Neutrophil (primary cell): ENCODE measurements around the gene CYBA.

Experiments
- H3K27ac ChIP-seq: fragments of 200-600 bp; sonication (generic); 2 replicates; pipeline ENCODE4 v1.5.1; 2016; ENCODE audit warnings: mild to moderate bottlenecking, moderate library complexity
- H3K27me3 ChIP-seq: fragments of 200-600 bp; sonication (generic); 2 replicates; pipeline ENCODE4 v1.6.0; 2016; ENCODE audit warnings: mild to moderate bottlenecking
- H3K36me3 ChIP-seq: fragments of 200-600 bp; sonication (generic); 2 replicates; pipeline ENCODE4 v1.5.1; 2017
- H3K4me1 ChIP-seq, 2 experiments: fragments of 200-600 bp in 1 of 2; sonication (generic) in 1 of 2; 1 replicate in 1 of 2; 2 replicates in 1 of 2; pipeline versions ENCODE4 v1.5.1 to v1.6.1; 2013 to 2016; ENCODE audit warnings: low read depth in 1 of 2, low read length in 1 of 2, mild to moderate bottlenecking in 1 of 2, moderate library complexity in 1 of 2; ENCODE audit not compliant: control insufficient read depth in 1 of 2, insufficient read depth in 1 of 2
- H3K4me3 ChIP-seq, 2 experiments: fragments of 200-600 bp in 1 of 2; sonication (generic) in 1 of 2; 1 replicate in 1 of 2; 2 replicates in 1 of 2; pipeline ENCODE4 v1.5.1; 2013 to 2016; ENCODE audit warnings: low read depth in 1 of 2, low read length in 1 of 2, mild to moderate bottlenecking in 1 of 2, moderate library complexity in 1 of 2
- H3K9me3 ChIP-seq: fragments of 200-600 bp; sonication (generic); 2 replicates; pipeline ENCODE4 v1.5.1; 2016
- CTCF ChIP-seq: fragments of 200-600 bp; sonication (generic); IDR thresholded peaks from 2 replicates; pipeline ENCODE4 v1.5.1; 2016; ENCODE audit warnings: antibody characterized with exemption

CYBA gene

GRCh38 chr16:88693420-88694177 lies 42.7 kb upstream of the CYBA start:
- Histone ChIP-seq H3K4me1 (peaks cover 44 to 54% of the 10 kb centered on the region in 2 experiments), H3K4me3 (no peak overlapping the region), H3K27me3 (peaks cover 5% of the 10 kb centered on the region), H3K27ac (peak overlapping the region; percentile 100), H3K9me3 (no peaks in the 10 kb centered on the region), H3K36me3 (peaks cover 49% of the 10 kb centered on the region)
- TF ChIP-seq CTCF = no peak

- no peak overlapping the region for H3K4me3 ChIP-seq
- peaks cover 37 to 54% of the 10 kb centered on the region in 2 experiments for H3K4me1 ChIP-seq
- H3K27me3 ChIP-seq = peaks cover 12% of the 10 kb centered on the region
- H3K9me3 ChIP-seq = no peaks in the 10 kb centered on the region
- peak overlapping the region; percentile 100 for H3K27ac ChIP-seq
- H3K36me3 ChIP-seq = peaks cover 42% of the 10 kb centered on the region
- TF ChIP-seq CTCF = no peak
Measured at GRCh38 chr16:88692861-88693260, 42.0 kb upstream of the CYBA start.

- H3K4me1 ChIP-seq = peaks cover 34 to 54% of the 10 kb centered on the region in 2 experiments
- H3K27ac ChIP-seq = peak overlapping the region; percentile 100
- H3K9me3 ChIP-seq = no peaks in the 10 kb centered on the region
- H3K36me3 ChIP-seq = peaks cover 34% of the 10 kb centered on the region
- no peak for TF ChIP-seq CTCF
- H3K27me3 ChIP-seq = peaks cover 16% of the 10 kb centered on the region
- H3K4me3 ChIP-seq = peak overlapping the region; percentile 22 to 54
Measured at GRCh38 chr16:88691924-88692560, 41.2 kb upstream of the CYBA start.

DNA sequence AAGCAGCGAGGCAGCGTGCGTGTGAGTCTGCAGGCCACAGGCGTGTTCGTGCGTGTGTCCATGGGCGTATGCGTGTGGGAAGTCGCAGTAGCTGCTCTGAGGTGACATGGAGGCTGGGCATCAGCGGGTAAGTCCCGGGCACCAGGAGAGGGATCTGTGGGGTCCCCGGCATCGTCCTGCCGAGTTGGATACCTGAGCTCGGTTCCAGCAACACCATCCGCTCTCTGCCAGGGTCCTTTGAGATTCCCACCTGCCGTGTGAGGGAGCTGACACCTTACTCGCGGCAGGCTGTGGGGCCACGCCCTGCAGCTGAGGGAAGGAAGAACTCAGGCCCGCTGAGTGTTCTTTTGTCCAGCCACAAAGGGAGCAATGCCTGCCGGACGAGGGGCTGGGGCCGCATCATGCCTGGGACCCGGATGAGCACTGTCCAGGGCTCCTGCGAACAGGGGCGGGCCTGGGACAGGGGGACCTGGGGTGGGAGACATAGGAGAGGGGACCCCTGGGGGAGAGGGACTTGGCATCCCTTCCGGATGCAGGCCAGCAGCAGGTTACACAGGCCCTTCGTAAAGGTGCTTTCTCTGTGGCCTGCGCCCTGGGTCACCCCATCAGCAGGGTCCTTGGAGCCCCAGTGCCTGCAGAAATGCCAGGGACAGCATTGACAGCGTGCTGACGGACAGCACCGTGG lies 40.4 kb upstream of the CYBA start:
- no peak for TF ChIP-seq CTCF
- peaks cover 40 to 61% of the 10 kb centered on the region in 2 experiments for H3K4me1 ChIP-seq
- peaks cover 16% of the 10 kb centered on the region for H3K27me3 ChIP-seq
- peak overlapping the region; percentile 100 for H3K27ac ChIP-seq
- H3K9me3 ChIP-seq = no peaks in the 10 kb centered on the region
- peak overlapping the region; percentile 13 to 54 for H3K4me3 ChIP-seq
- peaks cover 26% of the 10 kb centered on the region for H3K36me3 ChIP-seq

DNA sequence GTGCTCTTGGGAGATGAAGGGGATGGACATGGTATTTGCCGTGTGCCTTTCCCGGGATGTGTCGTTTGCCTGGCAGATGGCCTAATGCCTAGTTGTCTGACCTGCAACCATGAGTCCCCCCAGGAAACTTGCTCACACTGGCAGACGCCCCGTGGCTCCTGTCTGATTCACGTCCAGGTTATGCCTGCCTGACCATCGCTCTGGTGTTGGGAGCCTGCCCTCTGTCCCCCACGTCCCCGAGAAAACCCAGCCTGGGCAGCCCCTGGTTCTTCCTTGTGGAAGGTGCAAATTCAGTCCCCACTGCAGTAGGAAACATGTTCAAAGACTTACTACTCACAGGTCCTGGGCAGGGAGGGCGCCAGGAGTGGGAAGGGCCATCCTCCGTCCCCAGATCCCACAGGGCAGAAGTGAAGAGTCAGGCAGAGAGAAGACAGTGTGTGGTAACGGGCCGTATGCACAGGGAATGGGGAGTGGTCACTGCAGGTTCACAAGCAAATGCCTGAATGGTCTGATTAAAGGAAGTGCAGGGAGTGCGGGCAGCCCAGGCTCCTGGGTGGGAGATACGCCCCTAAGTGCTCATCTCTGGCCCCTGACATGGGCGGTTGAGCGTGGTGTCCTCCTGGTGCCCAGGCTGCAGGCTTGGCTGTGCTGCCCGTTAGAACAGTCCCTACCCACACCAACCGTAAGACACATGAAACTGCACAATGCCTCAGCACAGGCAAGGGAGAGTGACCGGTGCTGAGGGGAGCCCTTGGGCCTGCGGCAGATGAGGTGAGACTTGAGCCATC lies 39.7 kb upstream of the CYBA start:
- peaks cover 16% of the 10 kb centered on the region for H3K27me3 ChIP-seq
- no peak for TF ChIP-seq CTCF
- H3K36me3 ChIP-seq = peaks cover 19% of the 10 kb centered on the region
- H3K4me1 ChIP-seq = peaks cover 42 to 67% of the 10 kb centered on the region in 2 experiments
- H3K4me3 ChIP-seq = no peak overlapping the region
- no peaks in the 10 kb centered on the region for H3K9me3 ChIP-seq
- peak overlapping the region; percentile 100 for H3K27ac ChIP-seq
